GM12872 (cell line): ENCODE measurements around the gene DOCK1.

Experiments used
- CTCF ChIP-seq: IDR thresholded peaks from 3 replicates; pipeline ENCODE4 v1.5.1; 2011; ENCODE audit warnings: low read depth, mild to moderate bottlenecking, low read length, moderate library complexity; ENCODE audit not compliant: insufficient read depth

Gene DOCK1

DNA sequence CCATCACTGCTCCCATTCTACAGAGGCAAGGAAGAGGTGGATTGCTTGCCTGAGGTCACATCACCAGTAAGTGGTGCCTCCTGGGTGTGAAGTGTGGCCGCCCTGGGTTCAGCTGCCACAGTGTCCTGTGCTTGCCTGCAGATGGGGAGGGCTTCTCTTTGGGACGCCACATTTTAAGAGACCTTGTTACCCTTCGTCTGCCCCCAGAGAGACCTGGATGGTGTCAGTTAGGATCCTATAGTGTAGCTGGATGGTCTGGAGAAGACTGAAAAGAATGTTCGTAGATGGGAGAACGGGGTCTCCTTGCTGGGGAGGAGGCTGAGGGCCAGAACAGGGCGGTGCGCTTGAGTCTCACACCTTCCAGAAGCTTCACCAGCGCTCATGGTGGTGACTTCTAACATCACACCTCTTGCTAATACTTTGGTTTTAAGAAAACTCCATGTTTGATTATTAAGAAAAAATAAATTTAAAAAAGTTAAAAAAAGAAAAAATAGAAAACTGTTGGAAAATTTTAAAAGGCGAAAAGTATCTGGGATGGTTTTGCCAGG, 2.3 kb downstream of the DOCK1 start:
- no peak for TF ChIP-seq CTCF

DNA sequence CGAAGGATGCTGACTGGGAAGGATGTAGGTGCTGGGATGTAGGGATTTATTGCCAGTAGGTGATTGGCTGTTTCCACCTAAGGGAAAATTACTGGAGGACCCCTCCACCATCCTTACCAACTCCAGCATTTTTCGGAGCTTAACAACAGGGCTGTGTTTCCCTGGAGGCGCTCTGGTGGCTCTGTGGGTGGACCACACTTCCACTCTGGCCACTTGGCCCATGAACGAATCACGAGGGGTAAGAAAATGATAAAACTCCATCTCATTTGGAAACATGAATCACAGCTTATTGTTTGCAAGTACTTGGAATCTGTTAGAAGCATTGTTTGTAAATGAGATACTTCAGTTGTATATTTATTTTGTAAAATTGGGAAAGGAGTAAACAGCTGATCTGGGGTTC, 3.0 kb downstream of the DOCK1 start:
- no peak for TF ChIP-seq CTCF

DNA sequence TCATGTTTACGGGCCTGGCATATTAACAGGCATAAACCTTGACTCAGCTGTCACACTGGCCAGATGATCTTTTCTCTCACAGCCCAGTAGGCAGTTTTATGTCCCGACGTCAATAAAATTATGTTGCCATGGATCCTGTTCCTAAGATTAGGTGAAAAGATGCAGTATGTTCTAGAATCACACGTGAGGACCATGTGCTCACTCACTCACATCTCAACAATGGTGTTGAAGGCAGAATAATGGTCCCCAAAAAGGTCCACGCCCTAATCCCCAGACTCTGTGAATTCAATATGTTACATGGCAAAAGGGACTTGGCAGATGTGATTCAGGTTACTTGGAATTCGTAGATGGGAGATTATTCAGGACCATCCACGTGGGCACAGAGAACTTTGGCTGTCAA, 3.5 kb downstream of the DOCK1 start:
- no peak for TF ChIP-seq CTCF

DNA sequence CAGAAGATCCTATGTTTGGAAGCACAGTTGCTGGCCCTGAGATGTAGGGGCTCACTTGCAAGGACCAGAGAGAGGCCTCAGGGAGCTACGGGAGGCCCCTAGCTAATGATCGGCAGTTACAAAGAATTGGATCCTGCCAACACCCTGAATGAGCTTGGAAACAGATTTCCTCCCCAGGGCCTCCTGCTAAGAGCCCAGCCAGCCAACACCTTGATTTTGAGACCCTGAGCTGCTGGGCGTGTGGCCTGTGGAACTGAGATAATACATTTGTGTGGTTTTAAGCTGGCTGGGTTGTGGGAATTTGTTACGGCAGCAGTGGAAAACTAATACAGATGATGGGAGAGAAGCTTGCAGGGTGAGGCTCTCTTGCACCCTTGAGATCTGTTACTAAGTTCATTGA, 3.9 kb downstream of the DOCK1 start:
- TF ChIP-seq CTCF, result no peak

DNA sequence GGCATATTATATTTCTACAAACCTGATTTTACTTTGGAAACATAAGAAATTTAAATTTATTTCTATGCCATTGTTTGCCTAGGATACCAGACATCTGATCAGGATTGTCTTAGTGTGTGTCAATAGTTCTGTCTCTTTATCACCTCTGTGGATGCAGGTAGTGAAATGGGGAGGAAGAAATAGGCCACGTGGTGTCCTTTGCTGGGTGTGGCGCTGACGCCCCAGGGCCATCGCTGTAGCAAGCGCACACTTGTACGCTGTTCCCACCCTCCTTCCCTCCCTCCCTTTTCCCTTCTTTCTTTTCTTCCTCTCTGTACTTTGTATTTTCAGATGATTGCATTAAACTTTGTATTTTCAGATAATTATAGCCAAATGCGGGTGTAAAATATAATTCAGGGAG, 5.0 kb downstream of the DOCK1 start:
- TF ChIP-seq CTCF, result no peak

DNA sequence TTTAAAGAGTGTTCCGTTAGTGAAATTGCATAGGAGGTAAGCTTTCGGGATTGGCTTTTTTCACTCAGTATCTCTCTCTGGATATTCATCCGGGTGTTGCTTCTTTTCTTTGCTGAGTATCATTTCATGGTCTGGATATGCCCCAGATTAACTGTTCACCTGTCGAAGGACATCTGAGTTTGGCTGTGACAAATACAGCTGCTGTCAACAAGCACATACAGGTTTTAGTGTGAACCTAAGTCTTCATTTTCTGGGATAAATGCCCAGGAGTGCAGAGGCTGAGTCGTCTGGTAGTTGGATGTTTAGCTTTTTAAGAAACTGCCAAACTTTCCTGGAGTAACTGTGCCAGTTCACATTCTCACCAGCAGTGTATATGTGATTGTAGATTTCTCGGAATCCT, 5.6 kb downstream of the DOCK1 start:
- no peak for TF ChIP-seq CTCF

DNA sequence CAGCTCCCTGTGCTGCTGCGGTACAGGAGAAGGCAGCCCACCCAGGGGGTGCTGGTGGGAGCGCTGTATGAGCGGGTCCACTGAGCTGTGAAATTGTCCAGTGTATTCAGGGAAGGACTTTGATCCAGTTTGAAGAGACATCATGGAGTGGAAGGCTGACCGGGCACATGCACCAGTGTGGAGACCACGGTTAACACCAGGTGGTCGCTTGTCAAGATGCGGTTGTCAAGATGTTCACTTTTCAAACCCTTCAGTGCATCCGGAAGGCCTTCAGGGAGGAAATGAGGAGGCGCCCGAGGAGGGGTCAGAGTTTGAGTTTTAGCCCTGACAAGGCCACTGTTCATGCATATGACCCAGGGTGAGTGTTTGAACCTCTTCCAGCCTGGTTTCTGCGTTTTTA, 6.1 kb downstream of the DOCK1 start:
- no peak for TF ChIP-seq CTCF

DNA sequence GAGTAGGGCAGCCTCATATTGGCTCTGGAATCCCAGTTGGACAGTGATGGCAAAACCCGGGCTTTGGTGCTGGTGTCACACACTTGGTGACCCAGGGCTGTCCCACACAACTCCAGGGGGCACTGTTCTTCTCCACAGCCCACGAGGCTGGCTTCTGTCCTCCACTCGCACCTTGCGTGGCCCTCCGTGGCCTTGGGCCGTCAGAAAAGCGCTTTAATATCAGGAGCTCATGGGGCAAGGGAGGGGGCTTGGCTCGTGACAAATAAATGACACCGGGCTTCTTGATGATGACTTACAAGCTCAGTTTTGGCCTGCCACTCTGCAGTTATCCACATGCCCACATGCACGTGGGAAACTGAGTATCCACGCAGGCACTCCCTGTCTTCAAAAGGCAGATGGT, 8.1 kb downstream of the DOCK1 start:
- no peak for TF ChIP-seq CTCF
